ENCODE measurements around the gene EXOC3L1.

GRCh38 chr16:67193536-67193935, 3.6 kb upstream of the EXOC3L1 start:
- no peak for TF ChIP-seq POLR2AphosphoS5 (IDR thresholded peaks at IDR 0.05; ENCODE audit: low read depth, low read length)
- TF ChIP-seq, protein P1, sequence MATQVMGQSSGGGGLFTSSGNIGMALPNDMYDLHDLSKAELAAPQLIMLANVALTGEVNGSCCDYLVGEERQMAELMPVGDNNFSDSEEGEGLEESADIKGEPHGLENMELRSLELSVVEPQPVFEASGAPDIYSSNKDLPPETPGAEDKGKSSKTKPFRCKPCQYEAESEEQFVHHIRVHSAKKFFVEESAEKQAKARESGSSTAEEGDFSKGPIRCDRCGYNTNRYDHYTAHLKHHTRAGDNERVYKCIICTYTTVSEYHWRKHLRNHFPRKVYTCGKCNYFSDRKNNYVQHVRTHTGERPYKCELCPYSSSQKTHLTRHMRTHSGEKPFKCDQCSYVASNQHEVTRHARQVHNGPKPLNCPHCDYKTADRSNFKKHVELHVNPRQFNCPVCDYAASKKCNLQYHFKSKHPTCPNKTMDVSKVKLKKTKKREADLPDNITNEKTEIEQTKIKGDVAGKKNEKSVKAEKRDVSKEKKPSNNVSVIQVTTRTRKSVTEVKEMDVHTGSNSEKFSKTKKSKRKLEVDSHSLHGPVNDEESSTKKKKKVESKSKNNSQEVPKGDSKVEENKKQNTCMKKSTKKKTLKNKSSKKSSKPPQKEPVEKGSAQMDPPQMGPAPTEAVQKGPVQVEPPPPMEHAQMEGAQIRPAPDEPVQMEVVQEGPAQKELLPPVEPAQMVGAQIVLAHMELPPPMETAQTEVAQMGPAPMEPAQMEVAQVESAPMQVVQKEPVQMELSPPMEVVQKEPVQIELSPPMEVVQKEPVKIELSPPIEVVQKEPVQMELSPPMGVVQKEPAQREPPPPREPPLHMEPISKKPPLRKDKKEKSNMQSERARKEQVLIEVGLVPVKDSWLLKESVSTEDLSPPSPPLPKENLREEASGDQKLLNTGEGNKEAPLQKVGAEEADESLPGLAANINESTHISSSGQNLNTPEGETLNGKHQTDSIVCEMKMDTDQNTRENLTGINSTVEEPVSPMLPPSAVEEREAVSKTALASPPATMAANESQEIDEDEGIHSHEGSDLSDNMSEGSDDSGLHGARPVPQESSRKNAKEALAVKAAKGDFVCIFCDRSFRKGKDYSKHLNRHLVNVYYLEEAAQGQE (IDR thresholded peaks at IDR 0.05; ENCODE audit: insufficient read depth in 1 of 2, low read depth in 2 of 2, low read length in 2 of 2) = no peak
- TF ChIP-seq SIN3A (IDR thresholded peaks at IDR 0.05; ENCODE audit: borderline replicate concordance, insufficient read depth, low read length) = no peak
